GM19240 (cell line): ENCODE data around the gene CCNK.

Experiments used
- DNase-seq: peaks from one replicate; pipeline ENCODE4 v3.0.0; 2011; ENCODE audit warnings: low spot score; ENCODE audit not compliant: insufficient read length

Gene CCNK

DNA sequence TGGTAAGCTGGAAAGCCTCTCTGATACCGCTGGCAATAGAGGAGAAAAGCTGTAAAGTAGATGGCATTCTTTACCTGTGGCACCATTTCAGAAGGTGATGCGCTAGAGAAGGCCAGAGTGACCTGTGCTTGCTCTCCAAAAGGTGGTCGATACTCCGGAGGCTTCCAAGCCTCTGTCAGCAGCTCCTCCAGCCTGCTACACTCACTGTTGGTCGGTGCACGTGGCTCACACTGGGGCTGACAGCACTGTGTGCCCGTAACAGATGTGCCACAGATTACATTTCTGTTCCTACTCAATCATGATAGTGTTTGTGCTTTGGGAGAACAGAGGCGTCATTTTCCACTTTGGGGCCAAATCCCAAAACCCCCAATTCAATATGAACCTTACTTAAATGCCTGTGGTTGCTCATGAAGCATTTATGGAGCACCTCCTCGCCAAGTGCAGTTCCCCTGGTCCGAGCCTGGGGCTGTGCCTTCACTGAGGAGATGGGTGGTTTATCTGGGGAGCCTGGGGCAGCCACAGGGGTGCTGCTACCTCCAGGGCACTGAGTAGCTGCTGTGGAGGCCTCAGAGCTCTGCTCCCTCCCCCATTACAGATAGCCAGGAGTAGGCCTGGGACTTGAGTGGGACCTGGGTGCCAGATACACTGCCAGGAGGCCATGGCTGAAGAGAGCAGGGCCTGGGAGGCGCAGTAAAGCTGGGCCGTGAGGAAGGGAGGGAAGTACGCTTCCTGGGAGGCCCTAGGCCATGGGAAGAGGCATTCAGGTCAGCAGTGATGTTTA, 26.8 kb downstream of the CCNK start:
- DNase-seq, result no peak

DNA sequence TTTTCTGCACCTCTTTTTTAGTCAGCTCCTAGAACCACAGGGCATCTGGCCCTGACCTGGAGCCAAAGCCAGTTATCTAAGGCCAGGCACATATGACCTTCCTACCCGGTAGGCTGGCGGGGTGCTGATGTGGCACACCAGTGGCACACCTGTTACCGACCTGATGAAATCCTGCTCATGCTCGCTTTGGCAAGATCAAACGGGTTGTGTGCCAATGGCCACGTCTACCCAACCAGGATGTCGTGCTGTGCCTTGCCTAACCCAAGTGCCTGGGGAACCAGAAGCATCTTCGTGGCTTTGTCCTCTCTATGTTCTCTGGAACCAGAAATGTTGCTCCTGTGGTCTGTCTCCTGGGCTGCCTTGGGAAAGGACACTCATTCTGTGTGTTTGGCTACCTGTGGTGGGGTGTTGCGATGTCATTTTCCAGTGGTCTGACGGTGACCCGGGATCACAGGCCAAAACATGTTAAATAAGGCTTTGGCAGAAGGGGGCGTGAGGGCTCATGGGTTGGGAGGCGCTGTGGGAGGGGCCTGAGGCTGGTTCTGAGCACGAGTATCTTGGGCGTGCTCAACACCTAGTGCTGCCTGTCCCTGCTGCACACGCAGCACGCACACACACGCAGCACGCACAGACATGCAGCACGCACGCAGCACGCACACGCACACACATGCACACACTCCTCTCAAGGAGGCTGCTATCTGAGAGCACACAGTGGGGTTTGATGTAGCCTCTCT, 27.9 kb downstream of the CCNK start:
- DNase-seq, result no peak

DNA sequence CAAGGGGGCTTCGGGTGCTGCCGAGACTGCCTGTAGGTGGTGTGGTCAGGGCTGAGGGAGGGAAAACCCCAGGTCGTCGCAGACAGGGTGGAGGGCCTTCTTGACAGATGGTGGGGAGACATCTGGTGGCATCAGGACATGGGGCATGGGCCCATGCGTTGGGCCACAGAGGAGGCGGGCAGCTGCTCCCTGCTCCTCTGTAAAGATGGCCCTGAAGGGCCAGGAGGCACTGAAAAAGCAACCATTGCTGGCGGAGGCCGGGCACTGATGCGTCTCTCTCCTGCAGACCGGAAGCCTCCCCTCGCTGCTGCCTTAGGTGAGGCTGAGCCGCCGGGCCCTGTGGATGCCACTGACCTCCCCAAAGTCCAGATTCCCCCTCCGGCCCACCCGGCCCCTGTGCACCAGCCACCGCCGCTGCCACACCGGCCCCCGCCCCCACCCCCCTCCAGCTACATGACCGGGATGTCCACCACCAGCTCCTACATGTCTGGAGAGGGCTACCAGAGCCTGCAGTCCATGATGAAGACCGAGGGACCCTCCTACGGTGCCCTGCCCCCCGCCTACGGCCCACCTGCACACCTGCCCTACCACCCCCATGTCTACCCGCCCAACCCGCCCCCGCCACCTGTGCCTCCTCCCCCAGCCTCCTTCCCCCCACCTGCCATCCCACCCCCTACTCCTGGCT, 28.8 kb downstream of the CCNK start:
- DNase-seq, result no peak

DNA sequence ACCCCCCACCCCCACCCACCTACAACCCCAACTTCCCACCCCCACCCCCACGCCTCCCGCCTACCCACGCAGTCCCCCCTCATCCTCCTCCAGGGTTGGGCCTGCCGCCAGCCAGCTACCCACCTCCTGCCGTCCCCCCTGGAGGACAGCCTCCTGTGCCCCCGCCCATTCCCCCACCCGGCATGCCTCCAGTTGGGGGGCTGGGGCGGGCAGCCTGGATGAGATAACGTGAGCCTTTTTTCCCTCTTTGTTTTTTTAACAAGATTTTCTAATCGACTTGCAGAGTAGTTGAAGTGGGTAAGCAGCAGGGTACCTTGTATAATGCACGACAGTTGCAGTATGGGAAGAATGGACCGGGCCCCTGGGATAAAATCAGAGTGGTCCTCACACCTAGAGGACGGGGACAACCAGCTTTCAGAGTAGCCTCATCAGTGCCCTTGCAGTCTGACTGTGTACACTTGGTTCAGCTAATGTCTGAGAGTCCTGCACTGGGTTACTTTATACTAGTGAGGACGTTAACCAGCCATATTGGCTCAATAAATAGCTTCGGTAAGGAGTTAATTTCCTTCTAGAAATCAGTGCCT, 29.4 kb downstream of the CCNK start:
- no peak for DNase-seq

DNA sequence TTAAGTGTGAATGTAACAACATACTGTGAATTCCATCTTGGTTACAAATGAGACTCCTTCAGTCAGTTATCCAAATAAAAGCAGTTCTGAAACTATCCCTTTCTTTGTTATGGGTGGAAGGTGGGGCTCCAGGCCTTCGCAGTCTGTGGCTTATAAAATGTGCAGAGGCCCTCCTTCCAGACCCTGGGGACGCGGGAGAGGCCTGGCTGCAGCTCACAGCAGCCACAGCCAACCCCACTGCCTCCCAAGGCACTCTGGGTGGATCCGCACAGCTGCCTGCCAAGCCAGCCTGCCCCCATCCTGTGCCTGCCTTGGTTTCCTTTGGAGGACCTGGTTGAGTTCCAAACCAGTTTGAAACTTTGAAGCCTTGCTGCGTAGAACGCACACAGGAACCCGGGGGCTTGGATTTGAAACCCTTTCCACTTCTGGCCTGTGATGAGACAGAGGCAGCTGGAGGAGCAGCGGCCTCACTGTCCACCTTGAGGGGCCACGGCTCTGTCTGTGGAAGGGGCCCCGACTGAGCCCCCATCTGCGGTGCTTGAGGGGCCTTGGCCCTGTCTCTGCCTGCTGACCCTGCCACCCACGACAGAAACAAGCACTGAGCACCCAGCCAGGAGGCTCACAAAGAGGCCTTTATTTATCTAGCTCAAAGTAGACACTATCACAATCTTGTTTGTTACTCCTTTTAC, 30.4 kb downstream of the CCNK start:
- DNase-seq, result no peak

DNA sequence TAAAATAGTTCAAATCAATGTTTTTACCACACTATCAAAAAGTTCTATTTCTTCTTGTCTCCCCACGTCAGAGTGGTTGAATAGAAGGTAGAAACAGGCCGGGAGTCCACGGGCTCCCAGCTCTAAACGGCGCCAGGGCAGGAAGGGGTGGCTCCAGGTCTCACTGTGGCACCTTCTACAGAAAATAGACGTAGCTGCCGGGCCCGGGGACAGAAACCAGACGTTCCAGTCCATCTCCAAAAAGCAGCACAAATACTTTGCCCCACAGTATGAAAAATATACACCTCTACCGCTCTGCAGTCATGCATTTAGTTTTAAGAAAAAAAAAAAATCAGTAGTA, 30.9 kb downstream of the CCNK start:
- DNase-seq, result no peak

DNA sequence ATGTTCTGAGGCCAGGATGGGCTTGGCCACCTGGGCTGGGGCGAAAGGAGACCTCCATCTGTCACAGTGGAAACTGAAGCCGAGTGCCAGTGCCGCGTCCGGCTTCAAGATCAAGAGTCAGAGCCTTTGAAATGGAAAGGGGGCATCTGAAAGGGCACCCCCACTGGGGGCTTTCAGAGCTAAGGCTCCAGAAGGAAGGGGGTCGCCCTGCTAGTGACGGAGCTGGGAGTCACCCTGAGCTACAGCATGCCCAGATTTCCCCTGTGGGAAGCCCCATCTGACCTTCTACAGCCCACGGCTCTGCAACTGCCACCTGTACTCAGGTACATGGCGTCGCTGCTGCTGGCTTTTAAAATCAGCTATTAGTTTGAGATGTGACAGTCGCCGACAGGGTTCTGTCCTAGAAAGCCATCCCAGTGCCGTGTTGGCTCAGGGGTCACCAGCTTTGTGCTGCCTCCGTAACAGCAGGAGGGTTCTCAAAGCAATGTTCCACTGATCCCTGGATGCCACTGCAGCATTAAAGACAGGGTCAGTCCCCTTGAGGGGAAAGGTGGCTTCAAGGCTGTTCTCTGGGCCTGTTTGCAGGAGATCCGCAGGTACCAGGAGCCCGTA, 31.5 kb downstream of the CCNK start:
- no peak for DNase-seq

DNA sequence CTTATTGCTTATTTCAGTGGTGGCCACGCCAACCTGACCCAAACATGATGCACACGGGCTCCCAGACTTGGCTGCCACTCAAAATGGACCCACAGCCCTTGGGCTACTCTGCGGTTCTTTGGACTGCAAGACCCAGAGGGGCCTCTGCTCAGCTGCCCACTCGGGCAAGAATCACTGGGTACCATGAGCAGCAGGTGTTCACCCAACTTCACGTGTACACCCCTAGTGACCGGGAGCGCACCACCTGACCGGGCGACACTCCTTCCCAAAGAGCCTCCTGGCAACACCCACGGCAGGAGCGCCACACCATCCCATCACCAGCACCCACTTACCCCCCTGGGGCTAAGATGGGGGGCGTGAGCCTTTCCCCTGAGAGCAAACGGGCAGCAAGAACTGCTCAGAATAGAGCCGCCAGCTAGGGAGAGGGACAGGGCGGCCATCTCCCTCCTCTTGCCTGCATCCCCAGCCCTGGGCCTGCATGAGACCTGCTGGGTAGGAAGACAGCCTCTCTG, 32.0 kb downstream of the CCNK start:
- DNase-seq, result no peak

DNA sequence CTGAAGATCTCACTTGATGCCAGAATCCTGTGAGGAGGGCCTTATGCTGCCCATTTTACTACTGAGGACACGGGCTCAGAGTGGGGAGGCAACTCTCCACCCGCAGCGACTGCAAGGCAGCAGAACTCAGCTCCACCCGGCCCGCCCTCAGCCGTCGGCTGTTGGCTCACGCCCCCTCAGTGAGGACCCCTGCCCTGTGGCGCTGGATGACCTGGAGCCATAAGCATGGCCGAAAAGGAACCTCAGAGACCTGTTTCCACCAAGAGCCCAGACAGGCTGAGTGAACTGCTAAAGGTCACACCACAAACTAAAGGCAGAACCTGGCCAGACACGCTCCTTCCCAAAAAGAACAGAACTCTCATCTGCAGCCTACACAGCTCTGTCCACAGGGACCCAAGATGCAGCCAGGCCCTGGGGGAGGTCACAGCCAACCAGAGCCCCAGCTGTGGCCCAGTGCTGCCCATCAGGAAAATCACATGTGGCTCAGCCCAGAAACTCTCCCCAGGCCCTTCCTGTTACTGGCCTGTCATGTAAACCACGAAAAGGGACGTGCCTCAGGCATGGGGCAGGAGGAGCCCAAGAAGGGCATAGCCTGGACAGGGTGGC, 32.8 kb downstream of the CCNK start:
- DNase-seq, result no peak

DNA sequence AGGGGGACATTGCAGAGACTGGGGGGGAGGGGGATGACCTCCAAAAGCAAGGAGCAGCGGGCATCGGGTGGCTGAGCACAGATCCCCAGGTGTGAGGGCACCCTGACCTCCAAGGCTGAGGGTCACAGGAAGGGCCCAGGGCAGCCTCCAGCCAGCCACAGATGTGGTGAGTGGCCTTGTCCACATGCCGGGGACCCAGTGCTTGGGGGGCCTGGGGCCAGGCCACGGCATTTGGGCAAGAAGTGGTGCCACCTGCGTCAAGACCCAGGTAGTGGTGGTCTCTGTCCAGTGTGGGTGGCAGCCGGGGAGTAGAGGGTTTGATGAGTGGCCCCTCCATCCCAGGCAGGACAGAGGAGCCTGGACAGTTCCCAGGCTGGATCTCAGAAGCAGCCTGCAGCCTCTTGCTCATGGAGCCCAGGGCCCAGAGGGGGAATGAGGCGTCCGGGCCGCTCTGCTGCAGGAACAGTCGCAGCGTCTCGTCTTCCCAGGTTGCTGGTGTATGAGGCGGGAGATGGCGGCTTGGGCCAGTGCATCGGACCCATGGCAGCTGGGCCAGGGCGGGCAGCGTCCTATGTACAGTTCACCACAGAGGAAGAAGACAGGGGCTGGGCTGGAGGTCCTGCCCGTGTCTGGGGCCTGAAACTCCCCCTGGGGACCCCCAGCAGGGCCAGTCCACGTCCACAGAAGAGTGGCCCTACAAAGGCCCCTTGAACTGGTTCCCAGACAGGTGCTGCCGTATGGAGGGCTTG, 33.5 kb downstream of the CCNK start:
- no peak for DNase-seq

DNA sequence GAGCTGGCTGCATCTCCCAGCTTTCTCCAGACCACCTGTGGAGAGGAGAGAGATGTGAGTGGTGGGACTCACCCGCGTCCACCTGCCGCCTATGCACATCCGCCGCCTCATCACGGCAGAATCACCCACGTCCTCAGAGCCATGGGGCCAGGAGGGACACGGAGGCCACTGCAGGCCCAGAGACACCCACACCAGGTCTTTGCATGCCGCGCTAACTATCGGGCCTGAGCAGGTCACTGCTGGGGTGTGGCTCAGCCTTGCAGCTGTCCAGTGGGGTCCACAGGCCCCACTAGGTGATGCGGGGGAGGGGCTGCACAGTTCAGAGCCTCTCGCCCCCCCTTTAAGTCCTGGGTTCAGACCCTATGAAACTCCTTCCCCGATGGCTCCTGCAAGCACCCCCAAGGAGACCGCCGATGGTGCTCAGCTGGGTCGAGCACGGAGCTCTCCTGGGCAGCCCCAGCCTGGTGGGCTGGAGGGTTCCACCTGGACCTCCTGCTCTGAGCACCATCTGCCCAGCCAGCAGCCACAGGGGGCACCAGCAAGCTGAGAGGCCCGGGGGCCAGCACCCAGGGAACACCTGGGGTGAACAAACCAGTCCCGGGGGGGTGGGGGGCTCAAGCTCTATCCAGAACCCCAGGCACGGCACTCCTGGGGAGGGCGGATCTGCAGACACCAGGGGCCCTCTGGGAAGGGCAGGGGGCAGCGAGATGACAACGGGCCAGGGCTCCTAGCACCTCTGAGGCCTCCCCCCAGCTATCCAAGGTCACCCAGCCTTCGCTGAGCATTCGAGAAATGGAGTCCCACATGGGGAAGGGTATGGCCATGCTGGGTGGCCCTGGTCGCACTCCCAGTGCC, 34.3 kb downstream of the CCNK start:
- no peak for DNase-seq

DNA sequence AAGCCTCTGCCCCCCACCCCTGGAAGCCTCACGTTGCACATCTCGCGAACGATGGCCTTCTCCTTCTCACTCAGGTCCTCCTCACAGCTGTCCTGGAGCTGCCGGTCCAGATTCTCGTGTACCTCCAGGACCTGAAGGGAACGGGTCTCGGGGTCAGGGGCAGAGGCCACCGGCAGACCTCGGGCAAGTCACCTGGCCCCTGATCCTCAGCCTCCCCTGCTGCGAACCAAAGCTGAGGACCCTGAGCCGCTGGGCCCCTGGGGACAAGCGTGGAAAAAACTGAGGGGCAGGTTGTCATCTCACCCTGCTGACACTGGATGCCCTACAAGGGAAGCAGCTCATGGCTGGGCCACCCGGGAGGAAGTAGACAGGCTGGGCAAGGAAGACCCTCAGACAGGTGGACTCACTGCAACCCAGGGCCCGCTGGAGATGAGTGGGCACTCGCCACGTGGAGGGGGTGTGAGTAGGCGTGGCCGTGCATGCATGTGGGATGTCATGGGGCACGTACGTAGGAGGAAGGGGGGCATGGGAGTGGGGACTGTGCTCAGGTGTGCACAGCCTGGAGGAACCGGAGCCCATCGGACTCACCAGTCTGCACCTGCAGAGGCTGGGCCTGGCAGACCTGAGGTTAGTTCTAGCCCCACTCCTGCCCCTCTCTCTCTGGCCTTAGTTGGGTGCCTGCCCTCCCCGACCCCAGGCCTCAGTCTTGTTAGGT, 35.1 kb downstream of the CCNK start:
- DNase-seq, result no peak

DNA sequence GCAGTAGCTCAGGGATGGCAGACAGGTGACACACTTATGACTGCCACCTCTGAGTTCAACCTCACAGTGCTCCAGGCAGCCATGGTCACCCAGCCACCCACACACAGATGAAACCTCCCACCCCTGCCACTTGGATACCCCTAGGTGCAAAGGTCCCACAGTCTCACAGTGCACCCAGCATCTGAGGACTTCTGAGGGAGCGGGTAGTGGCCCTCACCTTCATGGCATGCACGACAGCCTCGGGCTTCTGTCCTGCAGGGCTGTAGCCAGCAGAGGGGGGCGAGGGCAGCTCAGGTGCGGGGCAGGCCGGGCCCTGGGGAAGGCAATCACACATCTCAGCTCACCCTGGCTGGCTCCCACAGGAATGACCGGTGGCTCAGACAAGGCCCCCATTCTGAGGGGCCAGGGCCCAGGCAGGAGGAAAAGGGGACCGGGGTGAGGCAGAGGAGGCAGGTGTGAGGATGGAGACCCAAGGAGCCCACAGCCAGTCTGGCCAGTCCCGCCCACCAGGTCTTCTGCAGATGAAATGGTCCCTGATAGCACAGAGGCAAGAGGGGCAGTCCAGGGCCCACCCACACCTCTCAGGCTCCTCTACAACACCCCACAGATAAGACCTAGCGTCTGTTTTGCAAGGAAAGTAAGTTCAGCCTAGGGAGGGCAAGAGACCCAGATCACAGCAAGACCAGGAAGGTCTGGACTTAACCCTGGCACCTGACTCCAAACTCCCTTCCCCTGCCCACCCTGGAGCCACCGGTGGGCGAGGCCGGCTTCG, 35.8 kb downstream of the CCNK start:
- DNase-seq, result no peak

DNA sequence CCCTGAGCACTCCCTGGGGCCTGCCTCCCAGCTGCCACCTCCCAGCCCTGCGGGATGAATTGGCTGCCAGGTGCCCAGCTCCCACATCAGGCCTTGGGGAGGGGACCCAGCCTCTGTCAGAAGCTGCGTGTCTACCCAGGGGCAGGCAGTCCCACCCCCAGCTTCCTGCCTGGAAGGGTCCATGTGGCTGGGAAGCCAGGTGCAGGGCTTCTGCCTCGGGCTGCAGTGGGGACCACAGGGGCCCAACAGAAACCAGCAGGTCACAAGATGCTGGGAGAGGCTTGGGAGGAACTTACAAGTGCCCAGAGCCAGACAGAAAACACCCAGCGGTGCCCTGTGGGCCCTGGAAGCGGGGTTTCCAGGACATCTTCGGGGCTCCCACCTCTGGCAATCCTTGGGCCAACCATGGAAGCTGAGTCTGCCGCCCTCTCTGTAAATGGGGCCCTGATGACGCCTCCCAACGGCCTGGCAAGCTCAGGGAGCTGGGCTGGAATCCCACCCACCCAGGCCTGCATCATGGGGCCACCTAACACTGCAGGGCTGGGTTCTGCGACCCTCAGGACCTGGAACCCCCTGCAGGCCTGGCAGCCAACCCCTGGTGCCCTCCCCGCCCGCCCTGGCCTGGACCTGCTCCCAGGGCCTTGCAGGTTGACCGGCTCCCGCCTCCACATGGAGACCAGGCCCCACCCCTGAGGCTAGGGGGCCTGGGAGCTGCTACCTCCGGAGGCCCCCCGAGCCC, 36.6 kb downstream of the CCNK start:
- DNase-seq, result no peak

DNA sequence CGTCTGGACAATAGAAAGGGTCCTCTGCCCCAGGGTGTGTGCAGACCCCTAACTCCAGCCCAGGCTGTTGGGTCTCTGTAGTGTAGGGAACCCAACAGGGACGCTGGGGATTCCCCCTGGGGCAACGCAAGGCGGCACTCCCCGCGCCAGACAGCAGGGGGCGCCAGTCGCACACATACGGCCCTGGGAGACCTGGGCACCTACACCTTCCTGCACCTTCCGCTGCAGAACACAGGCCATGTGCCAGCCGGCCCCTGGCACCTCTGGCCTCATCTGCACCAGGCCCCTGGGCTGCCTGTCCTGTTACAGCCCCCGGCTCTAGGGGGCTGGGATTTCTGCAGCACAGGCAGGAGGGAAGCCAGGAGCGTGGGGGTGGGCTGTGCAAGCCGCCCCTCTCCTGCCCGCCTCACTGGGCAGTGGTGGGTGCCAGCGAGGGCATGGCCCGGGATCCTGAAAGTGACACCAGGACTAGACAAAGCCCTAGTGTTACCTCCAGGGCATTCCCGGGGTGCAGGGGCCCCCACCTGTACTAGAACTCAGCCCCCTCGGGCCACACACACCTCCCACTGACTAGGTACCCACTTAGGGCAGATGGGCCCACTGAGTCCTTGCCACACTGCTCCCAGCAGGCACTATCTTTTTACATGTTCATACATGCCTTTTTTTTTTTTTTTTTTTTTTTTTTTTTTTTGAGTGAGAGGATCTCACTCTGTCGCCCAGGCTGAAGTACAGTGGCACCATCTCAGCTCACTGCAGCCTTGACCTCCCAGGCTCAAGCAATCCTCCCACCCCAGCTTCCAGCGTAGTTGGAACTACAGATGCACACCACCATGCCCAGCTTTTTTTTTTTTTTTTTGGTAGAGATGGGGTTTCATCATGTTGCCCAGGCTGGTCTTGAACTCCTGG, 37.5 kb downstream of the CCNK start:
- peak; percentile 89 for DNase-seq
